Colonic mucosa (tissue), 4 donors: Measurements from ENCODE around the gene TPM1. TPM values are rescaled to one million over a fixed set of nuclear protein-coding genes. Genes with fewer than 3 reads are reported as not detected.
A peak's percentile ranks its signal among the peaks of the same experiment; 100 is the strongest.

Experiments used
- DNase-seq: peaks from one replicate; pipeline ENCODE4 v3.0.0-alpha.2; 2020
- H3K27ac ChIP-seq: fragments of 200-600 bp; one replicate; pipeline ENCODE4 v1.8.0; 2021
- H3K27me3 ChIP-seq: fragments of 200-600 bp; one replicate; pipeline ENCODE4 v1.8.0; 2021
- H3K36me3 ChIP-seq: fragments of 200-600 bp; one replicate; pipeline ENCODE4 v1.8.0; 2021
- H3K4me1 ChIP-seq: fragments of 200-600 bp; one replicate; pipeline ENCODE4 v1.8.0; 2021; ENCODE audit warnings: mild to moderate bottlenecking
- H3K4me3 ChIP-seq: fragments of 200-600 bp; one replicate; pipeline ENCODE4 v1.8.0; 2021
- H3K9ac ChIP-seq, 2 donors: one replicate each; pipeline ENCODE4 v1.7.0; 2013; ENCODE audit warnings: control low read depth in 2 of 2, low read depth in 2 of 2, low read length in 2 of 2
- H3K9me3 ChIP-seq: fragments of 200-600 bp; one replicate; pipeline ENCODE4 v1.8.0; 2021
- CTCF ChIP-seq: fragments of 200-600 bp; IDR thresholded peaks from one replicate; pipeline ENCODE4 v1.8.0; 2022; ENCODE audit warnings: antibody characterized with exemption, mild to moderate bottlenecking
- intact Hi-C: fragments of 100-400 bp; cut with DNase I; formaldehyde crosslinking; loops from one replicate; pipeline ENCODE4 v1.14.1; 2022
- total RNA-seq, 2 donors: library from RNA; stranded (reverse); fragmentation: NEBNext Ultra II Directional in 1 of 2; extraction: Animal tissue kit (Norgen Biotek cat#: 25700) in 1 of 2; gene quantifications; one replicate each; pipeline ENCODE4 v1.2.1, GENCODE V29; 2021
- donor health status: healthy.
- donor health status: DM: no; HTN: no; CAD: no.
- donor health status: DM: no; HTN: no; CAD: no.

TPM1 gene
- total RNA-seq, 2 donors from 2014 or later, result 423 to 769 TPM

GRCh38 chr15:63052077-63052841 lies 9.7 kb downstream of the TPM1 start:
- H3K9ac ChIP-seq, result peak overlapping the region in 1 of 2 donors; percentile 89
- H3K4me1 ChIP-seq, result peaks cover 22% of the 10 kb centered on the region
- peak overlapping the region; percentile 97 for H3K27ac ChIP-seq
- H3K9me3 ChIP-seq, result no peaks in the 10 kb centered on the region
- DNase-seq, result no peak
- no peak for TF ChIP-seq CTCF
- no peaks in the 10 kb centered on the region for H3K36me3 ChIP-seq
- H3K27me3 ChIP-seq, result no peaks in the 10 kb centered on the region
- H3K4me3 ChIP-seq, result no peak overlapping the region
- intact Hi-C loops, result no loop called here

GRCh38 chr15:63052961-63053698 lies 10.6 kb downstream of the TPM1 start:
- H3K36me3 ChIP-seq, result no peaks in the 10 kb centered on the region
- H3K9ac ChIP-seq, result peak overlapping the region in 1 of 2 donors; percentile 89

GRCh38 chr15:63054281-63054683 lies 11.7 kb downstream of the TPM1 start:
- no peak for TF ChIP-seq CTCF
- Histone ChIP-seq H3K9me3 (no peaks in the 10 kb centered on the region), H3K4me1 (peaks cover 22% of the 10 kb centered on the region), H3K4me3 (no peak overlapping the region), H3K36me3 (no peaks in the 10 kb centered on the region), H3K9ac (peak overlapping the region; percentile 38 to 89), H3K27me3 (no peaks in the 10 kb centered on the region), H3K27ac (peak overlapping the region; percentile 97)
- DNase-seq, result peak; percentile 36
- intact Hi-C loops, result no loop called here

More at GRCh38 chr15:63052961-63053698, 10.6 kb downstream of the TPM1 start:
- Histone ChIP-seq H3K27ac (peak overlapping the region; percentile 97), H3K4me3 (no peak overlapping the region), H3K27me3 (no peaks in the 10 kb centered on the region), H3K4me1 (peaks cover 22% of the 10 kb centered on the region), H3K9me3 (no peaks in the 10 kb centered on the region)
- peak; percentile 59 for DNase-seq
- intact Hi-C loops, result no loop called here
- TF ChIP-seq CTCF, result no peak

- intact Hi-C loops, result no loop called here
- H3K4me1 ChIP-seq, result peaks cover 22% of the 10 kb centered on the region
- TF ChIP-seq CTCF, result no peak
- H3K27me3 ChIP-seq, result no peaks in the 10 kb centered on the region
- H3K36me3 ChIP-seq, result peaks cover 1% of the 10 kb centered on the region
- H3K27ac ChIP-seq, result peak overlapping the region; percentile 97
- no peaks in the 10 kb centered on the region for H3K9me3 ChIP-seq
- peak; percentile 58 for DNase-seq
- H3K9ac ChIP-seq, result peak overlapping the region in 1 of 2 donors; percentile 55
- H3K4me3 ChIP-seq, result no peak overlapping the region
Observed at GRCh38 chr15:63054985-63055384, 12.4 kb downstream of the TPM1 start.

- DNase-seq, result no peak
- no peaks in the 10 kb centered on the region for H3K9me3 ChIP-seq
- H3K9ac ChIP-seq, result no peak overlapping the region
- H3K36me3 ChIP-seq, result peaks cover 18% of the 10 kb centered on the region
- no peak overlapping the region for H3K4me3 ChIP-seq
- intact Hi-C loops, result no loop called here
- no peak for TF ChIP-seq CTCF
- peaks cover 21% of the 10 kb centered on the region for H3K4me1 ChIP-seq
- H3K27ac ChIP-seq, result no peak overlapping the region
- no peaks in the 10 kb centered on the region for H3K27me3 ChIP-seq
Observed at GRCh38 chr15:63056829-63057228, 14.3 kb downstream of the TPM1 start.
